ENCODE results near the gene ZNRF2.
"Not testable (repeated sequence)": the region's sequence is repeated elsewhere in the genome, so short reads cannot be mapped to it uniquely, and the experiment has no call there.

Gene ZNRF2

GRCh38 chr7:30292416-30293038 lies 8.1 kb downstream of the ZNRF2 start:
- DNase-seq: not testable (repeated sequence)

DNA sequence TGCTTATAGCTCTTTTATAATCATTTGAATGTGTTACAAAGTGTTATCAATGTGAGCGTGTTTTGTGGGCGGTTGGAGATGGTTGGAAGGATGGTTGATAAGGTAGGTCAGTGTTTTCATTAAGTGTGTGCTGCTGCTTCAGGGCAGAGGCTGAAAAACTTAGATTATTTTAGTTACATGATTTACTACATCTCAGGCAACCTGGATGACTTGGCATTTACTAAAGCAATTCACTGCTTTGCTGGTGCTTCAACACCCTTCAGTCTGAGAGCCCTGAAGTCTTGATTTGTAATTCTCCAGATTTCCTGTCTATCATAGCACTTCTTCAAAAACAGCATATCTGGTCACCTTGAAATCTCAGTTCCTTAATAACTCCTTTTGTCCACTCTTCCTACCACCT lies 11.9 kb downstream of the ZNRF2 start:
- DNase-seq: not testable (repeated sequence)

- DNase-seq: not testable (repeated sequence)
These were observed 13.1 kb downstream of the ZNRF2 start for GRCh38 chr7:30297499-30297898.

DNA sequence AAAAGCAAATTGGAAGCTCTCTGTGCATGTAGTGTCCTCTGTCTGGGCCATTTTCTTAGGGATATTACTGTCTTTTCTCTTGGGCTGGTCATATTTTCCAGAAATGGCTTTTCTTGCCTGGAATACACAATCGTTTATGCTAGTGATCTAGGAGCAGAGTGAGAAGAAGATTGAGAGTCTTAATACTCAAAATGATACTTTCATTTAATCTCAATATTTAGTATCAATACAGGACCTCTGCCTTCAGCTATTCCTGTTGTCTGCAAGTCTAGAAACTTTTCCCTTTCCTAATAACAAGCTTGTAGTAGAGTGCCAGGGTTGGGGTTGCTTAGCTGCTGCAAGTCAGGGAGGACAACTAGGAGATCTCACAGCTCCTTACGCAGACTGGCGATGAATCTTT lies 14.0 kb downstream of the ZNRF2 start:
- DNase-seq: not testable (repeated sequence)

DNA sequence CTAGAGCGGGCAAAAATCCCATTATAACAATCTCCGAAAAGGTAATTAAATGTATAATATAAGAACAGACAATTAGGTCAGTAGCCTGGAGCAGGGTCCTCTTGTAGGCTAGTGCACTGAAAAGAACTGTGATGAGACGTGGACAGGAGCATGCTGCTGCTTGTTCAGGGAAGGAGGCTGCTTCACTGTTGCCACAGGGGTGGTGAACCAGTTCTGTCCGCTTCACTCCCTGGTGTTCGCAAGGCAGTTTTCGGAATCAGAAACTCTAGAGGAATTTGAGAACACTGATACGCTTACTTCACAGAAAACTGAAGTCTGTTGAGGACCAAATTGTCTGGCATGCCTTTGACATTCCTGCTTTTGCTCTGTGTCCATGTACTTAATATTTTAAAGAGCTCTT lies 17.4 kb downstream of the ZNRF2 start:
- DNase-seq: no peak

DNA sequence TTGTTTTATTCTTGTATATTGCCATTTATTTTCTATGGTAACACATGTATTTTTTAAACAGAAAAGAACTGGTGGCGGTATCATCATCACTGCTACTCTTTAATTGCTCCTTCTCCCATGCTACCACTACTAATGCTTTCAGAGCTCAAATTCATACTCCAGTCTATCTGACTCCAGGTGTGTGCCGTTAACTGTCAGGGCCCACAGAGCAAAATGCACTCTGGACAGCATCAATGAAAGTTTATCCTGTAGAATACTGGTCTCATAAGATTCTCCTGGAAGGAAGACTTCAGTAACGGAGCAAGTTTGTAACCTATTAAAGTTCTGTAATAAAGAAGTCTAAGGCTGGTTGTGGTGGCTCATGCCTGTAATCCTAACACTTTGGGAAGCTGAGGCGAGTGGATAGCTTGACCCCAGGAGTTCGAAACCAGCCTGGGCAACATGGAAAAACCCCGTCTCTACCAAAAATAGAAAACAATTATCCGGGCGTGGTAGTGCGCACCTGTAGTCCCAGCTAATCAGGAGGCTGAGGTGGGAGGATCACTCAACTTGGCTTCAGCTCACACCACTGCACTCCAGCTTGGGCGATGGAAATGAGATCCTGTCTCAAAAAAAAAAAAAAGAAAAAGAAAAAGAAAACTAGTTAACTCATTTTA lies 18.4 kb downstream of the ZNRF2 start:
- DNase-seq: no peak

GRCh38 chr7:30303312-30304039 lies 19.1 kb downstream of the ZNRF2 start:
- no peak for DNase-seq

DNA sequence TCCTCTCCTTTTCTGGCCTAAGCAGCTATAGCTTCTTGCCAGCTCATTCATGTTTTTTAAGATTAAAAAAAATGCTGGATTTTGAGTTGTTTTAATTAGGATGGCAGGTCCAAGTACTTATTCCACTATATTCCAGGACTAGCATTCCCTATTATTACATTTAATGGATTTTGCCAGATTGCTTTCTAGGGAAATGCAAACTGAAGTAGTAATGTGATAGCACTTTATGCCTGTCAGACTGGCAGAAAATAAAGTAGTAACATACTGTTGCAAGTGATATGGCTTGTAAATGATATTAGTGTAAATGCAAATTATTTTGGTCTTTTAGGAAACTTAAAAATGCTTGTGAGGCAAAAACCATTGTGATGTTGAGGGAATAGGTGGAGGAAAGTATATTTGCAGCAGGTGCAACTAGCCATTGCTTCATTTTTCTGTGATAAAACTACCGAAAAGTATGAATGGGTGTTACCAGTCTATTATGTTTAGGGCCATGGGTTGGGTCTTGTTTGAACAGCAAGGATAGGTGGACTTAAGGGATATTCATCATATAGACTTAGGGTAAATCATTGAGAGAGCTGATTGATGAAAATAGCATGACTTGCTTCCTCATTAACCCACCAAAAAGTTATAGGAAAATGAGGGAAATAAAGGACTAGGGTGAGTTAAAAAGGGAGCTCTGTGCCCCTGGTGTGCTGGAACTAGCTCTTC lies 19.9 kb downstream of the ZNRF2 start:
- no peak for DNase-seq

GRCh38 chr7:30306976-30307375 lies 22.6 kb downstream of the ZNRF2 start:
- DNase-seq: no peak

DNA sequence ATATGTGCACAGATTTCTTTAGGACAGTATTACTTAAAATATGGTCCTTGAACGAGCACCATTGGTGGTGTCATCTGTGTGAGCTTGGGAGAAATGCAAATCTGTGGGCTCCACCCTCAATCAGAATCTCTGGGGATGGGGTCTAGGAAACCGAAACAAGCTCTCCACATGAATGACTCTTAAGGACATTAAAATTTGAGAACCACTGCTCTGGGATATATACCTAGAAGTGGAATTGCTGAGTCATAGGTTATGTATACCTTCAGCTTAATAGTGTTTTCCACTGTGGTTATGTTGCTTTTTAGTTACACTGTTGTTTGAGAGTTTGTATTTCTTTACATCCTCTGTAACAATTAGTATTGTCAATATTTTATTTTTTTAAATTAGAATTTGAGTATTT lies 24.0 kb downstream of the ZNRF2 start:
- no peak for DNase-seq

- DNase-seq: no peak
These were observed 24.9 kb downstream of the ZNRF2 start for GRCh38 chr7:30309302-30309701.

- no peak for DNase-seq
These were observed 25.5 kb downstream of the ZNRF2 start for GRCh38 chr7:30309842-30310435.

- no peak for DNase-seq
These were observed 26.4 kb downstream of the ZNRF2 start for GRCh38 chr7:30310674-30311362.

DNA sequence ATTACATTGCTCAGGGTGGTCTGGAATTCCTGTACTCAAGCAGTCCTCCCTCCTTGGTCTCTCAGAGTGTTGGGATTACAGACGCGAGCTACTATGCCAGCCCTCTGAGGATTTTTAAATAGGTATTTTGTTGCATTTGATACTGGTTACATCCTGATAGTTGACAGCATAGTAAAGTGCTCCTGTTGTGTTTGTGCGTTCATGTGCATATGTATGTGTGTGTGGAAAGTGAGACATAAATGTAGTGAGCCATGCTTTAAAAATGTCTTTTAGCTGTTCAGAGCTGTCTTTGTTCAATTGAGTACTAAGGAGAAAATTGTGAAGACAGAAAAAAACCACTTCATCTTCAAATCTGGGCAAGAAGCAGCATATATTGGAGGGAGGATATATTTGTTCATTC lies 27.8 kb downstream of the ZNRF2 start:
- DNase-seq: no peak

DNA sequence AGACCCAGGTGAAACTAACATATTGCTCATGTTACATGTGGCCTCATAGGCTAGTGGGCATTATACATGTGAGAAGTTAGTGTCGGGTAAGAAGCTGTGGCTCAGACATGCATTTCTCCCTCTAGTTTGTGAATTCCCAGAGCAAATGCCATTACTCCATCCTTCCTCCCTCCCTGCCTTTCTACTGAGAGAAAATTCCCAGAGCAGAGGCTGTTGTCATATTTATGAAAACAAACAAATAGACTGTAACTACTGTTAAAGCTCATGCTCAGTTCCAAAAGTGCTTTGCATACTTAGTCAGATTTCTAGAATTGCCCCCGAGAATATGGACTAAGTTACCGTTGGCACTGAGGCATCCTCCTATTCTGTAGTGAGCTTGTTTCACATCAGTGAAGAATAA lies 29.0 kb downstream of the ZNRF2 start:
- no peak for DNase-seq

DNA sequence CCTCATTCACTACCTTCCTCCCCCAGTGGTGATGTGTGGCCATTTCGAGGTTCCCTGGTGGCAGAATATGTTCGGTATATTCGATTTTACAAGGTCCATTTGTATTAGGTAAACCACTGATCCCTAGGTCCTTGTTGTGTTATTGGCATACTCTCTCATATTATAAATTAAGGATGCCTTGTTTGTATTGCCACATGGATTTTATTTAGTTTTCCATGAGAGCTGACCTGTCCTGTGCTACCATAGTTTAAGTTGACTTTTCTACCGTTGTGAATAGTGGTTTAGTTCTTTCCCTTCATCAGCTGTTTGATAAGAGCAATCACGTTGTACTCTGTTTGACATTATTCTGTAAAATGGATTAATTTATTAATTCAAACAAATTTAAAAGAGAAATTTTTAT lies 29.4 kb downstream of the ZNRF2 start:
- DNase-seq: no peak

- no peak for DNase-seq
These were observed 31.2 kb downstream of the ZNRF2 start for GRCh38 chr7:30315589-30315988.

DNA sequence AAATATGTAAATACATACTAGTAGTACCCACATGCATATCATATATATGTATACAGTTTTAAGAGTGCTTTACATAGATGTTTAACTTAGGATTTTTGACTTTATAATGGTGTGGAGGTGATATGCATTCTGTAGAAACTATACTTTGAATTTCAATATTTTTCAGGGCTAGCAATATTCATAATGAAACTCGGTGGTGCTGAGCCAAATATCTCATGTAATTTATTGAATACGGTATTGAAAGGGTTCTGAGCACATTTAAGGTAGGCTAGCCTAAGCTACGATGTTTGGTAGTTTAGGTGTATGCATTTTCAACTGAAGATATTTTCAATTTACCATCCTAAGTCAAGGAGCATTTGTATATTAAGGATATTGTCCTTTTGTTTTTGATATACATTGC lies 36.0 kb downstream of the ZNRF2 start:
- DNase-seq: no peak

DNA sequence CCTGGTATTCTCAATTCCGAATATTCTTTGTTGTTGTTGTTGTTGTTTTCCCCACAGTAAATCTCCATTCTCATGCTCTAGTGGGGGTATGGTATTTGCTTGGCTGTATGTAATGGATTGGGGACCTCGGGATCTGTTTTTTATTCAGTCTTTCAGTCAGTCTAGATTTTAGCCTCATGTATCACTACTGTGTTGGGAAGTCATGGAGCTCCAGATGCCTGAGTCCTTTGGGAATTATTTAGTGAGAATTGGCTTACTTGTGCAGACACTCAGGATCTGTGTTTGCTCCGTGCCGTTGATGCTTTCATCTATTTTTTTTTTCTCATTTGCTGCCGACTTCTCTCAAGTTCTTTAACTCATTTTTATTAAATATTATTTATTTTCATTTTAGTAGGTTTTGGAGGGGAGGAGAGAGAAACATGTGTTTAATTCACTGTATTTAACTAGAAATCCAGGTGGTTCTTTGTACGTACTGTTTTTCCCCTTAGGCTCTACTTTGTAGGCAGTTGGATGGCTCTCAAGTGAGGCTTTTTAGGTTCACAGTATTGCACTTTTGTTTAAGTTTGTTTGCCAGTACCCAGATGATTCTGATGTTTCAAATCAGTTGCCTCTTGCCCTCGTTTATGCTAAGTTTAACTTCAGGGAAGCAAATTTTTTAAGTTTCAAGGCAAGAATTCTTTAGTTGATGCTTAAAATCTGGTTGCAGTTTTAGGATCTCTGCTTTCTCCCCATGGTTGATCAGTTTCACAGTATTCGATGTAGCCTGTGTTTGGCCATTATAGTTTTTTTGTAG lies 36.9 kb downstream of the ZNRF2 start:
- DNase-seq: no peak

DNA sequence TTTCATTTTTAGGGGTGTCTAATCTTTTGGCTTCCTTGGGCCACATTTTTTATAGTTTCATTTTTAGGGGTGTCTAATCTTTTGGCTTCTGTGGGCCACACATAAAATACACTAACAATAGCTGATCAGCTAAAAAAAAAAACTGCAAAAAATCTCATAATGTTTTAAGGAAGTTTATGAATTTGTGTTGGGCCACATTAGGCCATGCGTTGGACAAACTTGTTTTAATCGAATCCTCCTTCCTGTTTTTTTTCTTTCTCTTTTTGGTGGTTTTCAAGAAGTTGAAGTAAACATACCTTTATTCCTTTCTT lies 37.4 kb downstream of the ZNRF2 start:
- DNase-seq: no peak

DNA sequence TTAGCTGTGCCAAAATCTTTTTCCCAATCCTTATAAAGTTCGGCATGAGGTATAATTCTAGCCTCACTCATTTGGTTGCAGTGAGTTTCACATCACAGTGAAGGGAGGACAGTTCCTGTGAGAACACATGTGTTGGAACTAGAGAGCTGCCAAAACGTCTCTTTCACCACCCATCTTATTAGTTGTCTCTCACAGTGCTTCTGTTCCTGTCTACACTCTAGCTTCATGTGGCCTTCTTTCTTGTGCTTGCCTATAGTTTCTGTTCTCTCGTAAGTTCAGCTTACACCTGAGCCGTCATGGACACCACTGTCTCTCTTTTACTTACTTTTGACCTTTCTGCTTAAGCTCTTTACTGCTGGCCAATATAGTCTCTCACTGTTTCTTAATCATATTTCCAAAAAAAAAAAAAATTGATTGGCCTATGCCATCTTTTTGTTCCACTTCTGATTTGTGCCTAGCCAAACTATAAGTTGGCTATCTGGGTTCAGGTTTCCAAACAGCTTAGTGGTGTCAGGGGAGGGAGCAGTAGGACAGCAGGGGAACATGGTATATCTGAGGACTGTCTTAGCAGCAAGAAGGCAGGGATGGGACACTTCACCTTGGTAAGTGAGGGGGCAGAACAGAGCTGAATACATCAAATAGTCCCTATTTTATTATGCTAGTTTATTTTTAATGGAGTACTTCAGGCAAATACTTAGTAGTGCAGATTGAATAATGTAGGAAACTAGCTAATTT lies 38.0 kb downstream of the ZNRF2 start:
- no peak for DNase-seq
